Purkinje cell (primary cell): ENCODE data around the gene ZNF564. TPM values are rescaled to one million over a fixed set of nuclear protein-coding genes. Genes with fewer than 3 reads are reported as not detected.

ENCODE experiments used
- polyA plus RNA-seq: library from polyadenylated mRNA; unstranded; fragments of >200 nt; fragmentation: Nextera tagmentation; gene quantifications from 2 replicates; pipeline ENCODE4 v1.2.1, GENCODE V29; 2014

ZNF564 gene
- 1.0 and 4.2 TPM in 2 replicates for polyA plus RNA-seq

GRCh38 chr19:12551060-12551832 is at the start of gene ZNF564:
Gene ZNF564 (minus strand): TSS chr19:12551482. CDS start chr19:12551332, 150 bp downstream.

GRCh38 chr19:12484371-12485051 is 66.8 kb downstream of the ZNF564 start, which contains the start of gene ZNF709:
Gene ZNF709 (minus strand): TSS chr19:12484816. CDS start chr19:12484657, 159 bp downstream.

Other genes starting within 250 kb of the ZNF564 start
- gene ZNF563, start 217.8 kb downstream of the ZNF564 start, polyA plus RNA-seq: 5.9 and 7.5 TPM in 2 replicates
- gene ZNF442, start 185.8 kb downstream of the ZNF564 start, polyA plus RNA-seq: 0.27 and 1.5 TPM in 2 replicates
- 1.3 and 3.7 TPM in 2 replicates for gene ZNF799, start 150.2 kb downstream of the ZNF564 start, polyA plus RNA-seq
- 3.9 and 5.5 TPM in 2 replicates for gene ZNF443, start 110.5 kb downstream of the ZNF564 start, polyA plus RNA-seq
- gene ZNF709, start 66.7 kb downstream of the ZNF564 start, polyA plus RNA-seq: 2.4 and 4.3 TPM in 2 replicates
- 2.1 and 3.1 TPM in 2 replicates for gene ZNF490, start 59.3 kb upstream of the ZNF564 start, polyA plus RNA-seq
- gene ZNF791, start 59.4 kb upstream of the ZNF564 start, polyA plus RNA-seq: 11.3 and 13.7 TPM in 2 replicates
- 2.5 TPM in 1 of 2 replicates, not detected in the other for gene MAN2B1, start 115.3 kb upstream of the ZNF564 start, polyA plus RNA-seq
- gene WDR83, start 115.3 kb upstream of the ZNF564 start, polyA plus RNA-seq: 15.0 and 22.2 TPM in 2 replicates
- 54.0 and 71.6 TPM in 2 replicates for gene DHPS, start 130.4 kb upstream of the ZNF564 start, polyA plus RNA-seq
- gene GNG14, start 136.5 kb upstream of the ZNF564 start, polyA plus RNA-seq: not detected in 2 replicates
- gene FBXW9, start 145.1 kb upstream of the ZNF564 start, polyA plus RNA-seq: 0.31 and 0.50 TPM in 2 replicates
- gene TNPO2, start 172.4 kb upstream of the ZNF564 start, polyA plus RNA-seq: 31.5 and 39.0 TPM in 2 replicates
- 64.1 and 73.9 TPM in 2 replicates for gene TRIR, start 183.2 kb upstream of the ZNF564 start, polyA plus RNA-seq
- 20.2 and 38.0 TPM in 2 replicates for gene GET3, start 186.0 kb upstream of the ZNF564 start, polyA plus RNA-seq
- not detected in 2 replicates for gene BEST2, start 200.3 kb upstream of the ZNF564 start, polyA plus RNA-seq
- gene HOOK2, start 224.1 kb upstream of the ZNF564 start, polyA plus RNA-seq: 16.2 and 27.2 TPM in 2 replicates
- gene JUNB, start 240.0 kb upstream of the ZNF564 start, polyA plus RNA-seq: 1.1 TPM in 1 of 2 replicates, not detected in the other